SK-N-SH treated with all-trans-retinoic acid at 6 μM for 48 hours (cell line): ENCODE results near the gene PMEPA1.
A peak's percentile ranks its signal among the peaks of the same experiment; 100 is the strongest.

ENCODE experiments used
- ATAC-seq: fragments of 200-7000 bp; cut with Tn5 transposase; 3 replicates; pipeline ENCODE4 v1.9.1; 2020; ENCODE audit warnings: mild to moderate bottlenecking, moderate library complexity
- BACH2 ChIP-seq: fragments of 250-450 bp; sonication (Bioruptor Pico); IDR thresholded peaks from 2 replicates; pipeline ENCODE4 v1.9.0; 2021; ENCODE audit warnings: mild to moderate bottlenecking, borderline replicate concordance
- CREB5 ChIP-seq: fragments of 250-450 bp; sonication (Bioruptor Pico); IDR thresholded peaks from 2 replicates; pipeline ENCODE4 v1.5.1; 2020; ENCODE audit warnings: low read depth, mild to moderate bottlenecking, moderate library complexity
- CSDC2 ChIP-seq: fragments of 250-450 bp; sonication (Bioruptor Pico); IDR thresholded peaks from 2 replicates; pipeline ENCODE4 v1.5.0; 2020; ENCODE audit warnings: mild to moderate bottlenecking, moderate library complexity
- ESRRG ChIP-seq: fragments of 250-450 bp; sonication (Bioruptor Pico); IDR thresholded peaks from 2 replicates; pipeline ENCODE4 v1.6.1; 2021; ENCODE audit warnings: mild to moderate bottlenecking
- GLIS3 ChIP-seq: fragments of 250-450 bp; sonication (Bioruptor Pico); IDR thresholded peaks from 2 replicates; pipeline ENCODE4 v1.5.0; 2020; ENCODE audit warnings: mild to moderate bottlenecking, moderate library complexity
- ISL1 ChIP-seq: fragments of 250-450 bp; sonication (Bioruptor Pico); IDR thresholded peaks from 2 replicates; pipeline ENCODE4 v2.1.2; 2022; ENCODE audit warnings: mild to moderate bottlenecking, moderate library complexity
- OSR1 ChIP-seq: fragments of 250-450 bp; sonication (Bioruptor Pico); IDR thresholded peaks from 2 replicates; pipeline ENCODE4 v1.8.0; 2022; ENCODE audit warnings: moderate library complexity, mild to moderate bottlenecking, inconsistent platforms
- PATZ1 ChIP-seq: fragments of 250-450 bp; sonication (Bioruptor Pico); IDR thresholded peaks from 2 replicates; pipeline ENCODE4 v1.8.0; 2020; ENCODE audit warnings: mild to moderate bottlenecking, moderate library complexity, borderline replicate concordance
- POU6F1 ChIP-seq: fragments of 250-450 bp; sonication (Bioruptor Pico); IDR thresholded peaks from 2 replicates; pipeline ENCODE4 v1.8.0; 2021; ENCODE audit warnings: low read depth, mild to moderate bottlenecking, moderate library complexity, borderline replicate concordance
- PPARA ChIP-seq: fragments of 250-450 bp; sonication (Bioruptor Pico); IDR thresholded peaks from 2 replicates; pipeline ENCODE4 v1.5.0; 2020; ENCODE audit warnings: mild to moderate bottlenecking, borderline replicate concordance
- RARB ChIP-seq: fragments of 250-450 bp; sonication (Bioruptor Pico); IDR thresholded peaks from 2 replicates; pipeline ENCODE4 v1.8.0; 2021; ENCODE audit warnings: mild to moderate bottlenecking, moderate library complexity
- SNAI2 ChIP-seq: fragments of 250-450 bp; sonication (Bioruptor Pico); IDR thresholded peaks from 2 replicates; pipeline ENCODE4 v1.5.0; 2020; ENCODE audit warnings: mild to moderate bottlenecking, moderate library complexity
- TCF4 ChIP-seq: fragments of 250-450 bp; sonication (Bioruptor Pico); IDR thresholded peaks from 2 replicates; pipeline ENCODE4 v1.8.0; 2021; ENCODE audit warnings: mild to moderate bottlenecking, moderate library complexity, borderline replicate concordance
- TOX ChIP-seq: fragments of 250-450 bp; sonication (Bioruptor Pico); IDR thresholded peaks from 2 replicates; pipeline ENCODE4 v1.8.0; 2021; ENCODE audit warnings: mild to moderate bottlenecking, moderate library complexity, borderline replicate concordance
- ZFP3 ChIP-seq: fragments of 250-450 bp; sonication (Bioruptor Pico); IDR thresholded peaks from 2 replicates; pipeline ENCODE4 v1.5.0; 2020; ENCODE audit warnings: mild to moderate bottlenecking, moderate library complexity
- ZFP30 ChIP-seq: fragments of 450-650 bp; formaldehyde crosslinking; IDR thresholded peaks from 2 replicates; pipeline ENCODE4 v1.5.0; 2022; ENCODE audit warnings: mild to moderate bottlenecking, moderate library complexity
- ZNF565 ChIP-seq: fragments of 450-650 bp; formaldehyde crosslinking; conservative IDR thresholded peaks from 2 replicates; pipeline ENCODE4 v1.5.0; 2020; ENCODE audit warnings: low read depth, mild to moderate bottlenecking, moderate library complexity
- ZNF70 ChIP-seq: fragments of 450-650 bp; formaldehyde crosslinking; IDR thresholded peaks from 2 replicates; pipeline ENCODE4 v1.5.0; 2020; ENCODE audit warnings: mild to moderate bottlenecking, moderate library complexity
- ZNF8 ChIP-seq: fragments of 450-650 bp; formaldehyde crosslinking; IDR thresholded peaks from 2 replicates; pipeline ENCODE4 v1.5.0; 2020; ENCODE audit warnings: mild to moderate bottlenecking, moderate library complexity
- TF ChIP-seq, protein P1 (sequence below): fragments of 250-450 bp; sonication (Bioruptor Pico); IDR thresholded peaks from 2 replicates; pipeline ENCODE4 v1.5.0; 2020; ENCODE audit warnings: mild to moderate bottlenecking, moderate library complexity
- TF ChIP-seq, protein P2 (sequence below): fragments of 250-450 bp; sonication (Bioruptor Pico); IDR thresholded peaks from 2 replicates; pipeline ENCODE4 v1.5.1; 2021; ENCODE audit warnings: mild to moderate bottlenecking, moderate library complexity

PMEPA1 gene

GRCh38 chr20:57749131-57749690, 39.4 kb upstream of the PMEPA1 start:
- ATAC-seq: peak; percentile 70
- TF ChIP-seq ZNF70: peak; percentile 56
- no peak for TF ChIP-seq PATZ1 (CRISPR knock-in tag)
- TF ChIP-seq PPARA (CRISPR knock-in tag): 0 out of 2 replicates have a peak, but pooled peaks have one; percentile 74
- TF ChIP-seq RARB (CRISPR knock-in tag): no peak
- TF ChIP-seq GLIS3 (CRISPR knock-in tag): 0 out of 2 replicates have a peak, but pooled peaks have one; percentile 20
- TF ChIP-seq TOX (CRISPR knock-in tag): no peak
- 0 out of 2 replicates have a peak, but pooled peaks have one; percentile 15 for TF ChIP-seq SNAI2
- TF ChIP-seq, protein P1, sequence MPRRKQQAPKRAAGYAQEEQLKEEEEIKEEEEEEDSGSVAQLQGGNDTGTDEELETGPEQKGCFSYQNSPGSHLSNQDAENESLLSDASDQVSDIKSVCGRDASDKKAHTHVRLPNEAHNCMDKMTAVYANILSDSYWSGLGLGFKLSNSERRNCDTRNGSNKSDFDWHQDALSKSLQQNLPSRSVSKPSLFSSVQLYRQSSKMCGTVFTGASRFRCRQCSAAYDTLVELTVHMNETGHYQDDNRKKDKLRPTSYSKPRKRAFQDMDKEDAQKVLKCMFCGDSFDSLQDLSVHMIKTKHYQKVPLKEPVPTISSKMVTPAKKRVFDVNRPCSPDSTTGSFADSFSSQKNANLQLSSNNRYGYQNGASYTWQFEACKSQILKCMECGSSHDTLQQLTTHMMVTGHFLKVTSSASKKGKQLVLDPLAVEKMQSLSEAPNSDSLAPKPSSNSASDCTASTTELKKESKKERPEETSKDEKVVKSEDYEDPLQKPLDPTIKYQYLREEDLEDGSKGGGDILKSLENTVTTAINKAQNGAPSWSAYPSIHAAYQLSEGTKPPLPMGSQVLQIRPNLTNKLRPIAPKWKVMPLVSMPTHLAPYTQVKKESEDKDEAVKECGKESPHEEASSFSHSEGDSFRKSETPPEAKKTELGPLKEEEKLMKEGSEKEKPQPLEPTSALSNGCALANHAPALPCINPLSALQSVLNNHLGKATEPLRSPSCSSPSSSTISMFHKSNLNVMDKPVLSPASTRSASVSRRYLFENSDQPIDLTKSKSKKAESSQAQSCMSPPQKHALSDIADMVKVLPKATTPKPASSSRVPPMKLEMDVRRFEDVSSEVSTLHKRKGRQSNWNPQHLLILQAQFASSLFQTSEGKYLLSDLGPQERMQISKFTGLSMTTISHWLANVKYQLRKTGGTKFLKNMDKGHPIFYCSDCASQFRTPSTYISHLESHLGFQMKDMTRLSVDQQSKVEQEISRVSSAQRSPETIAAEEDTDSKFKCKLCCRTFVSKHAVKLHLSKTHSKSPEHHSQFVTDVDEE (CRISPR knock-in tag): peak; percentile 88
- TF ChIP-seq POU6F1 (CRISPR knock-in tag): no peak
- no peak for TF ChIP-seq ZNF8 (CRISPR knock-in tag)
- TF ChIP-seq ESRRG: no peak
- no peak for TF ChIP-seq BACH2 (CRISPR knock-in tag)
- no peak for TF ChIP-seq TCF4 (CRISPR knock-in tag)
- no peak for TF ChIP-seq ZFP30
- 0 out of 2 replicates have a peak, but pooled peaks have one; percentile 45 for TF ChIP-seq ZNF565 (CRISPR knock-in tag)
- TF ChIP-seq OSR1 (CRISPR knock-in tag): no peak

GRCh38 chr20:57748601-57749130, 38.9 kb upstream of the PMEPA1 start:
- peak; percentile 94 for ATAC-seq

More at GRCh38 chr20:57748601-57749130, 38.9 kb upstream of the PMEPA1 start:
- TF ChIP-seq ESRRG: 0 out of 2 replicates have a peak, but pooled peaks have one; percentile 31
- TF ChIP-seq TOX (CRISPR knock-in tag): no peak
- no peak for TF ChIP-seq ZNF565 (CRISPR knock-in tag)
- TF ChIP-seq CREB5 (CRISPR knock-in tag): no peak
- no peak for TF ChIP-seq POU6F1 (CRISPR knock-in tag)
- no peak for TF ChIP-seq RARB (CRISPR knock-in tag)
- no peak for TF ChIP-seq ZFP3 (CRISPR knock-in tag)
- no peak for TF ChIP-seq ZNF70
- peak; percentile 26; the same call in 1 of the 2 replicates for TF ChIP-seq ZNF8 (CRISPR knock-in tag)
- TF ChIP-seq, protein P2, sequence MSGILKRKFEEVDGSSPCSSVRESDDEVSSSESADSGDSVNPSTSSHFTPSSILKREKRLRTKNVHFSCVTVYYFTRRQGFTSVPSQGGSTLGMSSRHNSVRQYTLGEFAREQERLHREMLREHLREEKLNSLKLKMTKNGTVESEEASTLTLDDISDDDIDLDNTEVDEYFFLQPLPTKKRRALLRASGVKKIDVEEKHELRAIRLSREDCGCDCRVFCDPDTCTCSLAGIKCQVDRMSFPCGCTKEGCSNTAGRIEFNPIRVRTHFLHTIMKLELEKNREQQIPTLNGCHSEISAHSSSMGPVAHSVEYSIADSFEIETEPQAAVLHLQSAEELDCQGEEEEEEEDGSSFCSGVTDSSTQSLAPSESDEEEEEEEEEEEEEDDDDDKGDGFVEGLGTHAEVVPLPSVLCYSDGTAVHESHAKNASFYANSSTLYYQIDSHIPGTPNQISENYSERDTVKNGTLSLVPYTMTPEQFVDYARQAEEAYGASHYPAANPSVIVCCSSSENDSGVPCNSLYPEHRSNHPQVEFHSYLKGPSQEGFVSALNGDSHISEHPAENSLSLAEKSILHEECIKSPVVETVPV: no peak
- no peak for TF ChIP-seq OSR1 (CRISPR knock-in tag)
- TF ChIP-seq PPARA (CRISPR knock-in tag): no peak
- no peak for TF ChIP-seq BACH2 (CRISPR knock-in tag)
- TF ChIP-seq, protein P1 (CRISPR knock-in tag): peak; percentile 66; the same call in 1 of the 2 replicates
- no peak for TF ChIP-seq ZFP30
- TF ChIP-seq SNAI2: no peak
- peak; percentile 51; the same call in 1 of the 2 replicates for TF ChIP-seq TCF4 (CRISPR knock-in tag)
- no peak for TF ChIP-seq CSDC2 (CRISPR knock-in tag)
- no peak for TF ChIP-seq GLIS3 (CRISPR knock-in tag)
- peak; percentile 32 for TF ChIP-seq ISL1
